Panc1 (cell line): Measurements from ENCODE around the gene MACF1. TPM values are rescaled to one million over a fixed set of nuclear protein-coding genes. Genes with fewer than 3 reads are reported as not detected.

Source experiments
- ATAC-seq: fragments of 200-7000 bp; cut with Tn5 transposase; 2 replicates; pipeline ENCODE4 v1.9.1; 2020; ENCODE audit warnings: mild to moderate bottlenecking, moderate library complexity
- BruUV-seq: library from RNA; stranded (reverse); fragments of 400-500 nt; replicated peaks from 2 replicates; lab custom pipeline; 2021; lab: Mats Ljungman, UMichigan
- CTCF ChIA-PET: fragments of 300-600 bp; sonication (Branson Sonifier 250); formaldehyde crosslinking; loops from one replicate; lab custom pipeline; 2022; ENCODE audit warnings: antibody characterized with exemption; lab: Charles Lee
- POLR2A ChIA-PET: fragments of 300-600 bp; sonication (Branson Sonifier 250); formaldehyde crosslinking; loops from one replicate; lab custom pipeline; 2022; ENCODE audit warnings: antibody characterized with exemption; lab: Charles Lee
- DNase-seq: peaks from one replicate; pipeline ENCODE4 v3.0.0-alpha.2; 2010; ENCODE audit warnings: low read depth, low spot score
- H3K27ac ChIP-seq: 2 replicates; pipeline ENCODE4 v1.5.1; 2011; ENCODE audit warnings: mild to moderate bottlenecking, low read length, inconsistent platforms
- H3K27me3 ChIP-seq: fragments of 200-500 bp; sonication (Bioruptor generic); 2 replicates; pipeline ENCODE4 v1.6.0; 2014; ENCODE audit warnings: low read length, inconsistent platforms; ENCODE audit not compliant: control insufficient read depth, insufficient read depth
- H3K36me3 ChIP-seq: fragments of 200-500 bp; sonication (Bioruptor generic); 2 replicates; pipeline ENCODE4 v1.5.1; 2014; ENCODE audit warnings: inconsistent platforms, mild to moderate bottlenecking, low read length, moderate library complexity; ENCODE audit not compliant: control insufficient read depth, insufficient read depth
- H3K4me1 ChIP-seq: 2 replicates; pipeline ENCODE4 v1.5.1; 2011; ENCODE audit warnings: inconsistent platforms, mild to moderate bottlenecking, low read length, moderate library complexity; ENCODE audit not compliant: control insufficient read depth, insufficient read depth
- H3K4me3 ChIP-seq, 2 experiments: 2 replicates each; pipeline ENCODE4 v1.5.1; 2011 to 2012; ENCODE audit warnings: low read depth in 2 of 2, low read length in 2 of 2, mild to moderate bottlenecking in 2 of 2, inconsistent platforms in 1 of 2, moderate library complexity in 1 of 2
- H3K9me3 ChIP-seq: fragments of 200-500 bp; sonication (Bioruptor generic); 2 replicates; pipeline ENCODE4 v1.5.1; 2014; ENCODE audit warnings: low read depth, mild to moderate bottlenecking, inconsistent platforms, low read length, moderate library complexity; ENCODE audit not compliant: control insufficient read depth, insufficient read depth
- CTCF ChIP-seq: fragments of 450-650 bp; IDR thresholded peaks from 2 replicates; pipeline ENCODE4 v1.5.1; 2017; ENCODE audit warnings: mild to moderate bottlenecking
- POLR2AphosphoS5 ChIP-seq: IDR thresholded peaks from 2 replicates; pipeline ENCODE4 v1.6.1; 2012; ENCODE audit warnings: mild to moderate bottlenecking, low read depth, low read length, moderate library complexity
- REST ChIP-seq, 2 experiments: IDR thresholded peaks; 2 replicates each; pipeline ENCODE4 v1.6.1; 2011 to 2012; ENCODE audit warnings: low read depth in 2 of 2, control low read depth in 1 of 2, low read length in 1 of 2, mild to moderate bottlenecking in 1 of 2, moderate library complexity in 1 of 2; ENCODE audit not compliant: insufficient read depth in 1 of 2
- SIN3A ChIP-seq: IDR thresholded peaks from 2 replicates; pipeline ENCODE4 v1.6.1; 2012; ENCODE audit warnings: low read depth, mild to moderate bottlenecking, low read length, moderate library complexity, borderline replicate concordance; ENCODE audit not compliant: insufficient read depth
- TCF7L2 ChIP-seq: IDR thresholded peaks from 2 replicates; pipeline ENCODE4 v1.6.1; 2011; ENCODE audit warnings: mild to moderate bottlenecking, low read depth, low read length, inconsistent platforms
- in situ Hi-C: cut with HindIII; loops from 2 replicates; pipeline ENCODE4 v1.10.0; 2016; ENCODE audit warnings: low sequenced_read_pairs, low pct_unique_long_range_greater_than_20kb
- intact Hi-C: fragments of 100-400 bp; cut with micrococcal nuclease; formaldehyde crosslinking; loops from one replicate; pipeline ENCODE4 v1.10.0; 2022; ENCODE audit not compliant: unreplicated experiment
- total RNA-seq: library from RNA; stranded (reverse); gene quantifications from one replicate; pipeline ENCODE4 v1.2.1, GENCODE V29; 2021; ENCODE audit not compliant: unreplicated experiment

Gene MACF1
- total RNA-seq, 1 experiment from 2014 or later, result 413 TPM

- Histone ChIP-seq H3K4me1 (peaks cover 4% of the 10 kb centered on the region; the same call in 1 of the 2 replicates), H3K27me3 (no peaks in the 10 kb centered on the region), H3K36me3 (no peaks in the 10 kb centered on the region), H3K4me3 (no peak overlapping the region), H3K9me3 (no peaks in the 10 kb centered on the region), H3K27ac (no peak overlapping the region)
- ATAC-seq, result no peak
- POLR2A ChIA-PET, result no interaction called here
- TF ChIP-seq SIN3A (no peak), CTCF (peak; percentile 26; the same call in 1 of the 2 replicates), TCF7L2 (no peak), POLR2AphosphoS5 (no peak)
- CTCF ChIA-PET, result interaction anchor here (0.7 kb wide), 1 partner anchor 74 kb away, joined by 3 read pairs; no protein-coding TSS in a partner anchor
- in situ Hi-C loops (no loop called here), intact Hi-C loops (no loop called here)
- no TSS peak for BruUV-seq
- DNase-seq, result no peak
These were observed 61.8 kb downstream of the MACF1 start for GRCh38 chr1:39266269-39266668.

GRCh38 chr1:39266792-39267191, 62.3 kb downstream of the MACF1 start:
- Histone ChIP-seq H3K27me3 (no peaks in the 10 kb centered on the region), H3K9me3 (no peaks in the 10 kb centered on the region), H3K27ac (no peak overlapping the region), H3K36me3 (no peaks in the 10 kb centered on the region), H3K4me1 (peaks cover 5% of the 10 kb centered on the region; the same call in 1 of the 2 replicates), H3K4me3 (no peak overlapping the region)
- ATAC-seq (no peak), DNase-seq (no peak)
- ChIA-PET POLR2A (no interaction called here), CTCF (no interaction called here)
- no TSS peak for BruUV-seq
- in situ Hi-C loops (no loop called here), intact Hi-C loops (no loop called here)
- TF ChIP-seq SIN3A (no peak), TCF7L2 (no peak), REST (IDR thresholded peaks at IDR 0.05; ENCODE audit: insufficient read depth in 1 of 2, low read depth in 2 of 2, low read length in 1 of 2) (no peak), POLR2AphosphoS5 (no peak), CTCF (no peak)
